ENCODE data around the gene ATG16L2.
A peak's percentile ranks its signal among the peaks of the same experiment; 100 is the strongest.
"Not testable (repeated sequence)": the region's sequence is repeated elsewhere in the genome, so short reads cannot be mapped to it uniquely, and the experiment has no call there.

ATG16L2 gene

DNA sequence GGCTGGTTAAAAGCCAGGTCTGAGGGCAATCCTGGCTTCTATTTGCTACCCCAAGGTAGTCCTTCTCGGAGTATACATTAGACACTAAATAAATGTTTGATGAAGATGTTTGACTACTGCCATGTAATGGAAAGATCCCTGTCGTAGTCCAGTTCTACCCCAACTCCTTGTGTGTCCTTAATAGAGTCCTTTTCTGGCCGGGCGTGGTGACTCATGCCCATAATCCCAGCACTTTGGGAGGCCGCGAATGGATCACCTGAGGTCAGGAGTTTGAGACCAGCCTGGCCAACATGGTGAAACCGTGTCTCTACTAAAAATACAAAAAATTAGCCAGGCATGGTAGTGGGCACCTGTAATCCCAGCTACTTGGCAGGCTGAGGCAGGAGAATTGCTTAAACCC is 23.0 kb upstream of the ATG16L2 start:
- not testable (repeated sequence) for H3K9me3 ChIP-seq (ENCODE audit: insufficient read depth, low read depth, low read length); H3K27me3 ChIP-seq (ENCODE audit: insufficient read depth, low read length); H3K36me3 ChIP-seq (ENCODE audit: insufficient read depth, low read length); H3K4me1 ChIP-seq (ENCODE audit: insufficient read depth, low read length); H3K27ac ChIP-seq (ENCODE audit: low read depth, low read length); H3K4me3 ChIP-seq (ENCODE audit: low read length); H3K9ac ChIP-seq (ENCODE audit: low read depth, low read length)
- 89% methylated on average over 7 of the region's 7 CpGs for WGBS

DNA sequence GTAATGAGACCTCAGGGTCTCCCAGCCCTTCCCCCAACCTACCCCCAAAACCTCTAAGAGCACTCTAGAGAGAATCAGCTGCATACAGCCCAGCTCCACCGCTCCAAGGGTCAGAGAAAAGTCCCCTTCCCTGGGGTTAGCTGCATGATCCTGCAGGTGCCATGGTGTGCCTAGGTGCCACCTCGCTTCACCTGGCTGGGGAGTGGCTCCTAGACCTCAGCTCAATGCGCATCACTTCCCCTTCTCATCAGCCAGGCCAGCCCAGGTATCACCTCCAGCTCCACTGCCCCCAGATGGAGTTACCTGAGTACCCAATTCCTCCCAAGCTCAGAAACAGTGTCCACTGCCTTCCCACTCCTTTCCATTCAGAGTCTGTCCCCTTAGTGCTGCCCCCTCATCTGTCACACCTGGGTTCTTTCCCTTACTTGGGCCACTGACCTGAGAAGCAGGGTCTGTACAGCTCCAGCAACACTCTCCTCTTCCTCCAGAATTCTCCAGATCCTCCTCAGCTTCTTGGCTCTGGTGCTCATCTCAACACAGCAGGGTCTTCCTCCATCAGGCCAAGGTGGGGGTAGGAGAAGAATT is 21.7 kb upstream of the ATG16L2 start:
- WGBS, result 96% methylated on average over 3 of the region's 3 CpGs
- no peaks in the 10 kb centered on the region for H3K36me3 ChIP-seq (ENCODE audit: insufficient read depth, low read length)
- H3K27me3 ChIP-seq (ENCODE audit: insufficient read depth, low read length), result no peaks in the 10 kb centered on the region
- H3K9me3 ChIP-seq (ENCODE audit: insufficient read depth, low read depth, low read length), result no peaks in the 10 kb centered on the region
- no peak overlapping the region for H3K4me3 ChIP-seq (ENCODE audit: low read length)
- H3K9ac ChIP-seq (ENCODE audit: low read depth, low read length), result no peak overlapping the region
- H3K4me1 ChIP-seq (ENCODE audit: insufficient read depth, low read length), result peaks cover 3% of the 10 kb centered on the region; the same call in 1 of the 2 replicates
- no peak overlapping the region for H3K27ac ChIP-seq (ENCODE audit: low read depth, low read length)

DNA sequence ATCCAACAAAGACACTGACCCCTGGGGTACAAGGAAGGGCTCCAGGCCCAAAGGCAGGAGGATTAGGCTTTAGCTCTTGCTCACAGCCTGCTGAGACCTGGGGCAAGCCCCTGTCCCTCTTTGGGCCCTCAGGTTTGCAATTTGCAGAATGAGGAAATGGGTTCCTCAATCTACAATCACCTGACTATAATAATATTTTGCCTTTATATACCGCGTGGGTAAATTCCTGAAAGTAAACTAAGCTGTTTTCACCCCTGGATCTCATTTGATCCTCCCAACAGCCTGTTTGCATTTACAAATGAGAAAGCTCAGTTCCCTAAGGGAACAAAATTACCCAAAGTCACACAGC is 21.2 kb upstream of the ATG16L2 start:
- no peaks in the 10 kb centered on the region for H3K9me3 ChIP-seq (ENCODE audit: insufficient read depth, low read depth, low read length)
- H3K27me3 ChIP-seq (ENCODE audit: insufficient read depth, low read length), result no peaks in the 10 kb centered on the region
- H3K36me3 ChIP-seq (ENCODE audit: insufficient read depth, low read length), result no peaks in the 10 kb centered on the region
- H3K9ac ChIP-seq (ENCODE audit: low read depth, low read length), result no peak overlapping the region
- 92% methylated on average over 2 of the region's 2 CpGs for whole genome bisulfite sequencing
- peak overlapping the region; percentile 88 for H3K4me3 ChIP-seq (ENCODE audit: low read length)
- H3K4me1 ChIP-seq (ENCODE audit: insufficient read depth, low read length), result peaks cover 6% of the 10 kb centered on the region
- no peak overlapping the region for H3K27ac ChIP-seq (ENCODE audit: low read depth, low read length)

DNA sequence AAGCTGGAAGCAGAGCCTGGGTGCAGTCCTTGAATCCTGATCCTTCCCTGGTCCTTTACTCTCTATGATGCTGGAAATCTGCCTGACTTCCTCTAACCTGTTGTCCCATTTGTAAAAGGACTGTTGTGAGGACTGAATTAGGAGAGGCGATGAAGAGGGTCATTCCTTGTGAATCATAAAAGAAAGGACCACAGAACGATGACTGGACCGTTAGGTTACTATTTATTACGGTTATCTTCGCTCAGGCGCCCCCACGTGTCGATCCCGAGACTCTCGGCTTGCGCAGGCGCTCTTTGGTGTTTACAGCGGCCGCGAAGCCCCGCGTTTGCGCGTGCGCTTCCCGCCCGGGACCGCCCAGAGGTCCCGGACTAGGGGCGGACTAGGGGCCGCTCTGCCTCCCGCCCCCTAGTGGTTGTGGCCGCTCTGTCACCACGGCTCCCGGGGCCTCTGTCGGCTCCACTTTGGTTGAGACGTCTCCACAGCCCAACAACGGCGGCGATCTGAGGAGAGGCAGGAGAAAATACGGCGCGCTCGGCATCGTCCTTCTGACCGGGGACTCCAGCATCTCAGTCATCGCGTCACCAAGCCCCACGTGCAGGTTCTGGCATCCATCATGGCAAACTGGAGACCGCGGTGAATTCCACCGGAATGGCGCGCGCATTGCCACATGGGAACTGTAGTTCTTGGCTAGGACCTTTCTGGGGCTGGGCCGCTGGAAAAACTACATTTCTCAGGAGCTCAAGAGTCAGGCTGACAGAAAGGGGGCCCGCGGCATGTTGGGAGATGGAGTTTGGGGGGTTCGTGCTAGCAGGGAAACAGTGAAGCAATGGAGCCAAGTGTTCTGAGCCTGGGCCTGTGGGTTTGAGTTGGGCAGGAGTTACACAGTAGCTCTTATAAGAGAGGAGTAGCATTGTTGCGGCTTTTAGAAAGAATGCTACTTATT is 20.5 kb upstream of the ATG16L2 start, which contains the start of gene STARD10:
STARD10 (minus strand) TSS at position 623 of the 943 bp plus-strand sequence. CDS start 12,866 bp downstream, outside the sequence.
- WGBS, result 2% methylated on average over 55 of the region's 55 CpGs
- Histone ChIP-seq H3K27ac (ENCODE audit: low read depth, low read length) (peak within 1 kb of the TSS; percentile 86), H3K36me3 (ENCODE audit: insufficient read depth, low read length) (no peaks in the 10 kb centered on the region), H3K9me3 (ENCODE audit: insufficient read depth, low read depth, low read length) (no peaks in the 10 kb centered on the region), H3K4me1 (ENCODE audit: insufficient read depth, low read length) (peaks cover 12% of the 10 kb centered on the region), H3K4me3 (ENCODE audit: low read length) (peak within 1 kb of the TSS; percentile 88), H3K27me3 (ENCODE audit: insufficient read depth, low read length) (no peaks in the 10 kb centered on the region), H3K9ac (ENCODE audit: low read depth, low read length) (peak within 1 kb of the TSS; percentile 83)

DNA sequence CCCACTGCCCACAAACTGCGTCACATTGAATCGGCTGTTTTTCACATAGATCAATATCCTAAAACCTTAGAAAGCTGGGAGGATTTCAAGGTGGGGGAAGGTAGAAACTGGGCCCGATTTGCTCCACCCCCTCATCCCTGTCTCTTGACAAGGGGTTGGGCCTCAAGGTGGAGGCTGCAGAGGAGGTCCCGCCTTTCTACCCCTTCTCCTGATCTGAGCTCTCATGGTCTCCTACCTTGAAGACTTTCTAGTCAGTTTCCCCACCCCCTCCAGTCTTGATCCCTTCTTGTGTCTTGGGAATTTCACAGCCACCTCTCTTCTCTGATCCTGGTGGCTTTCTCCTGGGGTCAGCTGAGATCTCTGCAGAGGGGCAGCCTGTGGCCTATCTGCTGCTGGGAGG is 15.8 kb upstream of the ATG16L2 start:
- Histone ChIP-seq H3K27me3 (ENCODE audit: insufficient read depth, low read length) (no peaks in the 10 kb centered on the region), H3K9me3 (ENCODE audit: insufficient read depth, low read depth, low read length) (no peaks in the 10 kb centered on the region), H3K4me1 (ENCODE audit: insufficient read depth, low read length) (peaks cover 11% of the 10 kb centered on the region), H3K4me3 (ENCODE audit: low read length) (no peak overlapping the region), H3K36me3 (ENCODE audit: insufficient read depth, low read length) (no peaks in the 10 kb centered on the region), H3K9ac (ENCODE audit: low read depth, low read length) (no peak overlapping the region), H3K27ac (ENCODE audit: low read depth, low read length) (no peak overlapping the region)
- WGBS, result 57% methylated on average over 2 of the region's 4 CpGs

DNA sequence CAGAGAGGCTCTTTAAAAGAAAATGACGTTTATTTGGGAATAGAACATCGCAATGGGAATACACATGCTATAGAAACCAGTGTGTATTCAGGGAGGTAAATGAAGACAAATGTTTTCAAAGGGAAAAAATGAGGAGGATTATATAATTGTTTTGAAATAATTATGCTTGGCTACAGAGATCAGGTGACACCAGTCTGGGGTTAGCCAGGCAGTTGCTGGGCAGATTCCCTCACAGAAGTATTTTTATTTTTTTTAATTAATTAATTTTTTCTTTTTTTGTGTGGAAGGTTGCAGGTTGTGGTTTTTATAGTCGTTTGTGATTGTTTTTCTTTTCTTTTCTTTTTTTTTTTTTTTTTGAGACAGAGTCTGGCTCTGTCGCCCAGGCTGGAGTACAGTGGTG is 14.8 kb upstream of the ATG16L2 start:
- H3K36me3 ChIP-seq (ENCODE audit: insufficient read depth, low read length), result no peaks in the 10 kb centered on the region
- H3K9me3 ChIP-seq (ENCODE audit: insufficient read depth, low read depth, low read length), result no peaks in the 10 kb centered on the region
- H3K4me3 ChIP-seq (ENCODE audit: low read length), result no peak overlapping the region
- no peak overlapping the region for H3K27ac ChIP-seq (ENCODE audit: low read depth, low read length)
- WGBS, result 84% methylated on average over 4 of the region's 4 CpGs
- H3K9ac ChIP-seq (ENCODE audit: low read depth, low read length), result no peak overlapping the region
- peaks cover 11% of the 10 kb centered on the region for H3K4me1 ChIP-seq (ENCODE audit: insufficient read depth, low read length)
- H3K27me3 ChIP-seq (ENCODE audit: insufficient read depth, low read length), result no peaks in the 10 kb centered on the region

DNA sequence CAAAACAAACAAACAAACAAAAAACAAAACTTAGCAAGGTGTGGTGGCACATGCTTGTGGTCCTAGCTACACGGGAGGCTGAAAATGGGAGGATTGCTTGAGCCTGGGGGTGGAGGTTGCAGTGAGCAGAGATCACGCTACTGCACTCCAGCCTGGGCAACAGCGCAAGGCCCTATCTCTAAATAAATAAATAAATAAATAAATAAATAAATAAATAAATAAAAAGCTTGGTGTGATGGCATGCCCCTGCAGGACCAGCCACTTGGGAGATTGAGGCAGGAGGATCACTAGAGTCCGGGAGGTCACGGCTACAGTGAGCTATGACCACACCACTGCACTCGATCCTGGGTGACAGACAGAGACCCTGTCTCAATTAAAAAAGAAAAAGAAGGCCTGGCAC is 11.4 kb upstream of the ATG16L2 start:
- Histone ChIP-seq H3K4me3 (ENCODE audit: low read length) (no peak overlapping the region), H3K9ac (ENCODE audit: low read depth, low read length) (no peak overlapping the region), H3K27ac (ENCODE audit: low read depth, low read length) (no peak overlapping the region), H3K4me1 (ENCODE audit: insufficient read depth, low read length) (peaks cover 10% of the 10 kb centered on the region), H3K9me3 (ENCODE audit: insufficient read depth, low read depth, low read length) (no peaks in the 10 kb centered on the region), H3K36me3 (ENCODE audit: insufficient read depth, low read length) (no peaks in the 10 kb centered on the region), H3K27me3 (ENCODE audit: insufficient read depth, low read length) (no peaks in the 10 kb centered on the region)
- 98% methylated on average over 4 of the region's 6 CpGs for WGBS

DNA sequence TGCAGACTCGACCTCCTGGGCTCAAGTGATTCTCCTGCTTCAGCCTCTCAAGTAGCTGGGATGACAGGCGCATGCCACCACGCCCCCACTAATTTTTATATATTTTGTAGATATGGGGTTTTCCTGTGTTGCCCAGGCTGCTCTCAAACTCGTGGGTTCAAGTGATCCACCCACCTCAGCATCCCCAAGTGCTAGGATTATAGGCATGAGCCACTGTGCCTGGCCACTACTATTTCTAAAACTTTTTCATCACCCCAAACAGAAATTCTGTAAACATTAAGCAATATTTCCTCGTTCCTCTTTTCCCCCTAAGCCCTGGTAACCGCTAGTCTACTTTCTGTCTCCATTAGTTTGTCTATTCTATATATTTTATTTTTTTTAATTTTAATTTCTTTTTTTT is 9.0 kb upstream of the ATG16L2 start:
- Histone ChIP-seq H3K4me1 (ENCODE audit: insufficient read depth, low read length) (no peaks in the 10 kb centered on the region), H3K36me3 (ENCODE audit: insufficient read depth, low read length) (peaks cover 5% of the 10 kb centered on the region), H3K9ac (ENCODE audit: low read depth, low read length) (no peak overlapping the region), H3K9me3 (ENCODE audit: insufficient read depth, low read depth, low read length) (no peaks in the 10 kb centered on the region), H3K27ac (ENCODE audit: low read depth, low read length) (no peak overlapping the region), H3K27me3 (ENCODE audit: insufficient read depth, low read length) (no peaks in the 10 kb centered on the region), H3K4me3 (ENCODE audit: low read length) (no peak overlapping the region)
- 93% methylated on average over 4 of the region's 6 CpGs for WGBS

DNA sequence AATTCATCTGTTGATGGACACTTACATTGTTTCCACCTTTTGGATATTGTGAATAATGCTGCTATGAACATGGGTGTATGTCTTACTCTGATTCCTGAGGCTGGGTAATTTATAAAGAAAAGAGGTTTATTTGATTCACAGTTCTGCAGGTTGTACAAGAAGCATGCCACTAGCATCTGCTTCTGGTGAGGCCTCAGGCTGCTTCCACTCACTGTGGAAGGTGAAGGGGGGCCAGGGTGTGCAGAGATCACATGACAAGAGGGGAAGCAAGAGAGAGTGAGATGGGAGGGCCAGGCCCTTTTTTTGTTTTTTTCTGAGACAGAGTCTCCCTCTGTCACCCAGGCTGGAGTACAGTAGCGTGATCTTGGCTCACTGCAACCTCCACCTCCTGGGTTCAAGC is 7.8 kb upstream of the ATG16L2 start:
- not testable (repeated sequence) for H3K9ac ChIP-seq (ENCODE audit: low read depth, low read length); H3K27me3 ChIP-seq (ENCODE audit: insufficient read depth, low read length); H3K9me3 ChIP-seq (ENCODE audit: insufficient read depth, low read depth, low read length); H3K4me1 ChIP-seq (ENCODE audit: insufficient read depth, low read length); H3K36me3 ChIP-seq (ENCODE audit: insufficient read depth, low read length); H3K4me3 ChIP-seq (ENCODE audit: low read length); H3K27ac ChIP-seq (ENCODE audit: low read depth, low read length)
- WGBS, result 95% methylated on average over 1 of the region's 1 CpG

DNA sequence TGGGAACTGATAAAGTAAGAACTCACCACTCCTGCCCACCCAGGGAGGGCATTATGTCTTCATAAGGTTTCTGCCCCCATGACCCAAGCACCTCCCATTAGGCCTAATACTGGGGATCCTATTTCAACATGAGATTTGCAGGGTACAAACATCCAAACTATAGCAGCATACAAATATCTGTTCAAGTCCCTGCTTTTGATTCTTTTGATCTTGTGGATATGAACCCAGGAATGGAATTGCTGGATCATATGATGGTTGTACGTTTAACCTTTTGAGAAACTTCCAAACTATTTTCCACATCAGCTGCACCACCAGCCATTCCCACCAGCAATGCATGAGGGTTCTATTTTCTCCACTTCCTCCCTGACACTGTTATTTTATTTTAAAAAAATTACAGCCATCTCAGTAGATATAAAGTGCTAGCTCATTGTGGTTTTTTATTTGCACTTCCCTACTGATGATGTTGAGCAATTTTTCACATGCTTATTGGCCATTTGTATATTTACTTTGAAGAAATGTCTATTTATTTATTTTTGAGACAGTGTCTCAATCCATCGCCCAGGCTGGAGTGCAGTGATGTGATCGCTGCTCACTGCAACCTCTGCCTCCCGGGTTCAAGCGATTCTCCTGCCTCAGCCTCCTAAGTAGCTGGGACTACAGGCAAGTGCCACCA is 7.1 kb upstream of the ATG16L2 start:
- Histone ChIP-seq H3K36me3 (ENCODE audit: insufficient read depth, low read length) (peaks cover 5% of the 10 kb centered on the region), H3K9ac (ENCODE audit: low read depth, low read length) (no peak overlapping the region), H3K27ac (ENCODE audit: low read depth, low read length) (no peak overlapping the region)

DNA sequence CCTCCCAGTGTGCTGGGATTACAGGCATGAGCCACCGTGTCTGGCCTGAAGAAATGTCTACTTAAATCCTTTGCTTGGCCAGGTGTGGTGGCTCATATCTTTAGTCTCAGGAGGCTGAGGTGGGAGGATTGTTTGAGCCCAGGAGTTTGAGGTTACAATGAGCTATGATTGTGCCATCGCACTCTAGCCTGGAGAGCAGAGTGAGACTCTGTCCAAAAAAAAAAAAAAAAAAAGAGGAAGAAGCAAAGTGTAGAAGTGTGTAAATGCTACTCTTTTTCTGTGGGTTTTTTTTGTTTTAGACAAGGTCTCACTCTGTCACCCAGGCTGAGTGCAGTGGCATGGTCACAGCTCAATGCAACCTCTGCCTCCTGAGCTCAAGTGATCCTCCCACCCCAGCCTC is 6.4 kb upstream of the ATG16L2 start:
- Histone ChIP-seq H3K9me3 (ENCODE audit: insufficient read depth, low read depth, low read length) (no peaks in the 10 kb centered on the region), H3K27ac (ENCODE audit: low read depth, low read length) (no peak overlapping the region), H3K36me3 (ENCODE audit: insufficient read depth, low read length) (peaks cover 5% of the 10 kb centered on the region), H3K9ac (ENCODE audit: low read depth, low read length) (no peak overlapping the region), H3K4me1 (ENCODE audit: insufficient read depth, low read length) (peaks cover 6% of the 10 kb centered on the region; the same call in 1 of the 2 replicates), H3K4me3 (ENCODE audit: low read length) (no peak overlapping the region), H3K27me3 (ENCODE audit: insufficient read depth, low read length) (no peaks in the 10 kb centered on the region)
- WGBS, result 92% methylated on average over 2 of the region's 2 CpGs

More for the DNA sequence above, 7.1 kb upstream of the ATG16L2 start:
- no peak overlapping the region for H3K4me3 ChIP-seq (ENCODE audit: low read length)
- H3K9me3 ChIP-seq (ENCODE audit: insufficient read depth, low read depth, low read length), result no peaks in the 10 kb centered on the region
- WGBS, result 100% methylated on average over 5 of the region's 5 CpGs
- no peaks in the 10 kb centered on the region; the same call in 1 of the 2 replicates for H3K4me1 ChIP-seq (ENCODE audit: insufficient read depth, low read length)
- H3K27me3 ChIP-seq (ENCODE audit: insufficient read depth, low read length), result no peaks in the 10 kb centered on the region
